Activated CD4-positive, alpha-beta T cell treated with anti-CD3 and anti-CD28 coated beads for 1 hour (primary cell): ENCODE data around the gene NCL.
"Not testable (repeated sequence)": the region's sequence is repeated elsewhere in the genome, so short reads cannot be mapped to it uniquely, and the experiment has no call there.

Source experiments
- DNase-seq: peaks from one replicate; pipeline ENCODE4 v3.0.0-alpha.2; 2020

NCL gene

DNA sequence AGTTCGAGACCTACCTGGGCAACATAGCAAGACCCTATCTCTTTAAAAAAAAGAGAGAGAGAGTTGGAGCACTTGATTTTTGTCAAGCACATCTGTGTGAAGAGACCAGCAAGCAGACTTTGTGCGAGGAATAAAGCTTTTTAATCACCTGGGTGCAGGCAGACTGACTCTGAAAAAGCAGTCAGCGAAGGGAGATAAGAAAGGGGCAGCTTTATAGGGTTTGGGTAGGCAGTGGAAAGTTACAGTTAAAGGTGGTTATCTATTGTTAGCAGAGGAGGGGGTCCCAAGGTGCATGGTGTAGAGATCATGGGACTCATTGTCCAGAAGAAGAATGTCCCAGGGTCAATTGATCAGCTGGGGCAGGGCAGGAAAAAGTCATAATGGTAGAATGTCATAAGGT, 34.4 kb downstream of the NCL start:
- DNase-seq: no peak

DNA sequence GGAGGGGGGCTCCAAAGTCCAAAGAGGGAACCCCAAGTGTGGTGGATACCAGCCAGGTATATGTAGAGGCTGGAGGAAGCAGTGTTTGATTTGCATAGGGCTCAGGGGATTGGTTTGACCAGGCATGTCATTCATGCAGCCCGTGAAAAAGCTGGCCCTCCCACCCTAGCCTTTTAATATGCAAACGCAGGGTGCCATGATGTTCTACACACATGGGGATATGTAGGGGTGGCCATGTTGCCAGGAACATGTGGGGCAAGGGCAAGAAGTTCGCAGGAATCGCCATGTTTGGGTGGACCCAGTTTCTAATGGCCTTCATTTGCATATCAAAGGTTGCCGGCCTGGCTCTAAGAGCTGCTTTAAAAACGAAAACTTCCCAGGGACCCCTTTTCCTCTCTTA, 35.1 kb downstream of the NCL start:
- no peak for DNase-seq

DNA sequence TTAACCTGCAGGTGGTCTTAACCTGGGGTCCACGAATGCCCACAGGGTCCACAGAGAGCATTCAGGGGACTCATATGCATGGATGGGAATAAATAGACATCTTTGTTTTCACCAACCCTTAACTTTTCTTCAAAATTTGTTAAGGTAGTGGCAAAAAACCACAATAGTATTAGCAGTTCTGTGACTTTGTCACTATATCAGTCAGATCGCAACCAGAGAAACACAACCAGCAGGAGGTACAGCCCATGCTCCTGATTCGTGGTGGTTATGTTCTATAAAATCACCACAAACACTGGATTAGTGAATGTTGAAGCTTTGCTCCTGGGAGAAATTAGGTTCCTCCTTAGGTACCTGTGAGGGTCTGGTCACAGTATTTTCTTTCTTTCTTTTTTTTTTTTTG, 37.2 kb downstream of the NCL start:
- DNase-seq: no peak

GRCh38 chr2:231425811-231426703, 38.2 kb downstream of the NCL start:
- peak; percentile 23 for DNase-seq

DNA sequence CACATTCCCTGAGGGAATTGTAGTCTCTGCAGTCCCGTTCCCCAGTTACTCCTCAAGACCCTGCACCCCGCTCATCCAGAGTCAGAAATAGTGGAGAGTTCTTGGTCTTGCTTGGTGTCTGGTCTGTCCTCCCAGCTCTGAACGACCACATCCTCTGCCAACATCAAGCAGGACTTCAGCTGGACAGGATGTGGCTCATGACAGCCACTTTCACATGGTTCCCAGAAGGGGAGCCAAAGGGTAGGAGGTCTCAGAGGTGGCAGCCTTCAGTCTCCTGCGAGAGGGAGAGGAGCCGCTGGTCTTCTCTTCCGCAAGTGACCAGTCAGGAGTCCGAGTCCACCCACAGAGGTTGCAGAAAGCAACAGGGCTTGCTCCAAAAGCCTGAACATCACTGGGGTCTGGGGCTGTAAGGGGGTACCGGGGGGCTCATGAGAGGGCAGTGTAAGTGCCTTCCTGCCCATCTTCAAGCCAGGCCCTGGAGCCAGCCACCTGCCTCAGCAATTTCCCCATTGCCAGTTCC, 38.9 kb downstream of the NCL start:
- no peak for DNase-seq

DNA sequence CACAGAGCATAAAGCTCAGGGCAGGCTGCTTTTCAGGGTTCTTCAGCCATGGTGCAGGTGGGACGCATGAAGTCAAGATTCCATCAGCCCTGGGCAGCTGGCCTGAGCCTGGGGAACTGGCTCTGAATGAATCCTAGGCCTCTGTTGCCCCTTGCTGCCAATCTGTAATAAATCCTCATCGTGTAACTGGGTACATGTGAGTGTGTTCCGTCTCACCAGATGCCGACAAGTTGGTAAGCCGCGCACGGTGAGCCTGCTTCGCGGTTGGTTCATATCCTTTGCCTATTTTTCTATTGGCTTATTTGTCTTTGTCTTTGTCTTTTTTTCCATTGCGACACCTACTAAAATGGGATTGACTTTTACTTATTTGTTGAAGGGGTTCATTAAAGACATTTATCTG, 41.1 kb downstream of the NCL start:
- DNase-seq: no peak

GRCh38 chr2:231422056-231422455, 42.2 kb downstream of the NCL start:
- no peak for DNase-seq

GRCh38 chr2:231421051-231421580, 43.2 kb downstream of the NCL start:
- DNase-seq: no peak

DNA sequence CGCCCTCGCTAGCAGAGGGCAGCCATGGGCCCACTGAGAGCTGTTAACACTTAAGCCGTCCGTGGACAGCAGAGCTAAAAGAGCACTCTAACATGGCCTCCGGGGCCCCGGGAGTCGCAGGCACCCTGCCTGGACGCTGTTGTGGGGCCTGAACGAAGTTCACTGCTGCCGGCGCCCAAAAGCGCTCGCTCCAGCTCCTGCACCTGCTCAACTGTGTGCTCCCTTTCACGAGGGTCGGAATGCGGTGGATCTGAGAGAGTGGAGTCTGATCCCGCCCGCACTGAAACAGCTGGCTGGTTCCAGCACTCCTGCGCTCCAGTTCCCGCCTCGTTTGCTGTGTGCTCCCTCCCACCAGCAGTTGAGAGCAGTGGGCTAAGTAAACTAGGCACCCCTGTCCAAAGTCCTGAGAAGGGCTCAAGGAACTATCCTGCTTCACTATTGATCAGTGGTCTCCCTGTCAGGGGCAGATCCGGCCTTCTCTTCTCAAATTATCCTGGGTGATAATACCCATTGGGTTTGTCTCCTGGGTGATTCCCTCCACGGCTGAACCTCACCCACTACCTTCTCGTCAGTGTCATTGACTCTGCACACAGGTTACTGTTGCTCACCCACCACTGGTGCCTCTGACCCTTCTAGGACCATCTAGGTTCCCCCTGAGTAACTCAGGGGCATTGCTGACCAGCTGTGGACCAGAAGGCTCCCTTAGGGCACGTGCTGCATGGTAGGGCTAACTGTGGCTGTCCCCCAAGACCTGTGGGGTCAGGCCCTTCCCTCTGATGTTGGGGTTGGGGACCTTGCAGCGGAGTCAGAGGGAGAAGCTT, 45.3 kb downstream of the NCL start:
- no peak for DNase-seq

- DNase-seq: no peak
Observed at GRCh38 chr2:231415029-231415428, 49.3 kb downstream of the NCL start.

DNA sequence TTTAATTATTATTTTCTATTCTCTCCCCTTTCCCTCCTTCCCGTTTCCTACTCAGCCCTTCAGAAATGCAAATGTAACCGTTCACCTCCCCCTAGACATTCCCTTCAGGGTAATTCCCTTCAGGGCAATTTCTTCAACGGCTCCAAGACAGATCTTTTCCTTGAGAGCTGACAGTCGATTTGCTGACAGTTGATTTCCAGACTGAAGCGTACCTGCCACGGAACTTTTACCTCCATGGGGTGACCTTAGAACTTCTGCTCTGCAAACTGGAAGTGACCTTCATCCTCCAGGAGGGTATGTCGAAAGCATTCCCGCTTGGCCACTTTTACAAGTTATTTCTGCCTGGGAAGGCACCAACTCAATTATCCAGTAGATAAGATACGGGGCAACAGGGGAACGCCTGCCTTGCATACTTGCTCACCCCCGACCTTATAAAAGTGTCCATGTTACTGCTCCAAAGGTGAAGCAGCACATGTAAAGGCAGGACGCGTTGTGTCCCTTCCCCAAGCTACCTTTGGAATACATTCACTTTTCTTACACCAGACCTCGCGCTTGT, 50.3 kb downstream of the NCL start:
- no peak for DNase-seq

DNA sequence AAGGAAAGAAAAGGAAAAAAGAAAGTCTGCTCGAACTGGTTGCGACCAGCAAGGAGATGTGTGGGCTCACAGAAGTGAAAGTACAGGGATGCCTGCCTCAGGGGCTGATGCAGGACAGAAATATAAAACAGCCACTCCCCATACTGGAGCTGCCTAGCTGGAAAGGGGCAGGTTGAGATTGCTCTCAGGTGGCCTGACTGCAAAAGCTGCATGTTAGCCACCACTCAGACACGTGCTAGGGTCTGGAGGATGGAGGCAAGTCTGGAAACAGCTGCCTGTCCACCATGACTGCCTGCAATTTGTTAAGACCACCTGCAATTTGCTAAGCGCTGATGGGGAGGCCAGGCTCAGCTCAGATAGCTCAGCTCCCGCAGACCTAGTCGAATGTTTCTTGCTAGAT, 50.8 kb downstream of the NCL start:
- DNase-seq: no peak

- no peak for DNase-seq
Observed at GRCh38 chr2:231412618-231412963, 51.7 kb downstream of the NCL start.

GRCh38 chr2:231411831-231412617, 52.3 kb downstream of the NCL start:
- DNase-seq: peak; percentile 38

- DNase-seq: no peak
Observed at GRCh38 chr2:231411237-231411636, 53.0 kb downstream of the NCL start.

DNA sequence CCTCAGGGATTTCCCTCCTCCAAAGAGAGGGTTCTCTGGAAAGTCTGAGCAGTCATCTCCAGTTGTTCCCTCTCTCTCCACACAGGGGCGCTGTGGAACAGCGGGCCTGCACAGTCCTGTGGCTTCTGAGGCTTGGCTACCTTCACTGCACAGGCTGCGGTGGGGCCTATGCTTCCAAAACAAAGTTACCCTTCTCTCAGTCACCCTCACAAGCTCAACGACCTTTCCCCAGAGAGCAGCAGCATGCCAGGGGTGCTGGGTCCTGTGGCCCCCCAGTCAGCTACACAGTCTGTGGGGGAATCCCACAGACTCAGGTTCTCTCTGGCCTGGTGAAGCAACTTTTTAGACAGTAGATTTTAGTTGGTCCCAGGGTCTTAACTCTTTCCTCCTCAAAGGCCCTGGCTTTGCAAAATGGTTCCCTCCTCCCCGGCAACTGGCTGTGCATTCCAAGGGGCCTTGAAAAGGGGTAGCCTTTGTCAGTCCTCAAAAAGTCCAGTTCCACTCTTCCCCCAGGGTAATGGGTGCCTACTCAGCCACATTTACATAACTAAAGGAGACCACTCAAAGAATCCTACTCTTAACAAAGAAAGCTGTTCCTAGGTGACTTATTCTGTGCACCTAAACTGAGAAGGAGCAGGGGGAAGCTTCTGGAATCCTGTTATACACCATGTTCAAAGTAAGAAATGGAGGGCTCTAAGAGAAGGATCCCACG, 53.8 kb downstream of the NCL start:
- DNase-seq: no peak

GRCh38 chr2:231409776-231410175, 54.5 kb downstream of the NCL start:
- DNase-seq: no peak

DNA sequence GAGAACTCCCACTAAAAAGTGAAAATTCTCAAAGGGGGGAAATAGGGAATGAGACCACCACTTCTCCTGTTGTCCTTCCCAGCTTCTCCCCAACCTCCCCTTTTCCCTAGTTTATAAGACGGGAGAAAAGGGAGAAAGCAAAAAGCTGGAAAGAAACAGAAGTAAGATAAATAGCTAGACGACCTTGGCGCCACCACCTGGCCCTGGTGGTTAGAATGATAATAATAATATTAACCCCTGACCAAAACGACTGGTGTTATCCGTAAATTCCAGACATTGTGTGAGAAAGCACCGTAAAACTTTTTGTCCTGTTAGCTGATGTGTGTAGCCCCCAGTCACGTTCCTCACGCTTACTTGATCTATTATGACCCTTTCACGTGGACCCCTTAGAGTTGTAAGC, 56.0 kb downstream of the NCL start:
- not testable (repeated sequence) for DNase-seq

DNA sequence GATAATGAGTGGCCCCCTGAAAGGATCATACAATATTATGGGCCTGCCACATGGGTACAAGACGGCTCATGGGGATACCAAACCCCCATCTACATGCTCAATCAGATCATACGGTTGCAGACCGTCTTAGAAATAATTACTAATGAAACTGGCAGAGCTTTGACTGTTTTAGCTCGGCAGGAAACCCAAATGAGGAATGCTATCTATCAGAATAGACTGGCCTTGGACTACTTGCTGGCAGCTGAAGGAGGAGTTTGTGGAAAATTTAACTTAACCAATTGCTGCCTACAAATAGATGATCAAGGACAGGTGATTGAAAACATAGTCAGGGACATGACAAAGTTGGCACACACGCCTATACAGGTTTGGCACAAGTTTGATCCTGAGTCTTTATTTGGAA, 56.6 kb downstream of the NCL start:
- DNase-seq: not testable (repeated sequence)

- DNase-seq: not testable (repeated sequence)
Observed at GRCh38 chr2:231405601-231406367, 58.5 kb downstream of the NCL start.

DNA sequence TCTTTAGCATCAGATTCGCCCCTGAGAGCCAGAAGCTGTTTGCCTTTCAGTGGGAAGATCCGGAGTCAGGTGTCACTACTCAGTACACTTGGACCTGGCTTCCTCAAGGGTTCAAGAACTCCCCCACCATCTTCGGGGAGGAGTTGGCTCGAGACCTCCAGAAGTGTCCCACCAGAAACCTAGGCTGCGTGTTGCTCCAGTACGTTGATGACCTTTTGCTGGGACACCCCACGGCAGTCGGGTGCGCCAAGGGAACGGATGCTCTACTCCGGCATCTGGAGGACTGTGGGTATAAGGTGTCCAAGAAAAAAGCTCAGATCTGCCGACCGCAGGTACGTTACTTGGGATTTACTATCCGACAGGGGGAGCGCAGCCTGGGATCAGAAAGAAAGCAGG, 60.1 kb downstream of the NCL start:
- not testable (repeated sequence) for DNase-seq
